ENCODE data around the gene DNM3.

DNM3 gene

DNA sequence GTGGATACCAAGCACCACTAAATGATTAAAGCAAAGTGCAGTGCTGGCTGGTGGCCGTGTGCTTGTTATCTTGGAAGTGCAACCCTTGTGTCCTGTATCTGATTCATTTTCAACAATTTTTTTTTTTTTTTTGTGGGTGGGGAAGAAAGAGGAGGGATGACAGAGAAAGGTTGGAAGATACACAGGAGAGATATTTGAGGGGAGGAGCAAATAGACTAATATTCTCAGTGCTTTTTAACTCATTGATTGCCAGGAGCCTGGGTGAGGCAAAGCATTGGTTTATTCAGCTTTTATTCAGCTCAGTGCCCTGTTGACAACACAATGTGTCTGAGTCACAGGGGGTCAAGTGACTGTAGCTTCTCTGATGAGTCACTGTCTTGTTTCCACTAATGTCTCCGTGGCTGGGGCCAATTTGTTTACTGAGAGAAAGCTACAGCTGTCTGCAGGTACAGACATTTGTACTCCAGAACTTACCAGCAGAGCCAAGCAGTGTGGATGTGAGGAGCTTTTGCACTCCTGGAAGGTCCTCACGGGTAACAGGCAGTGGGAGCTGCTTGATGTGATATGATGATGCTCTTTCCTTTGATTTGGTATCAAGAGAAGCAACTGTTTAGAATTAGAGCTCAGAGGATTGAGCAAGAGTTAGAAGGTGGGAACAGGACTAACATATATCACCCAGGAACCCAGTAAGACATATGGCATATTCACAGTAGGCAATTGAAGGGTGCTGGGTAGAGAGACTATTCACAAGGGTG lies 23.6 kb upstream of the DNM3 start:
- DNase-seq (ENCODE audit: low read depth, low spot score), result no peak

DNA sequence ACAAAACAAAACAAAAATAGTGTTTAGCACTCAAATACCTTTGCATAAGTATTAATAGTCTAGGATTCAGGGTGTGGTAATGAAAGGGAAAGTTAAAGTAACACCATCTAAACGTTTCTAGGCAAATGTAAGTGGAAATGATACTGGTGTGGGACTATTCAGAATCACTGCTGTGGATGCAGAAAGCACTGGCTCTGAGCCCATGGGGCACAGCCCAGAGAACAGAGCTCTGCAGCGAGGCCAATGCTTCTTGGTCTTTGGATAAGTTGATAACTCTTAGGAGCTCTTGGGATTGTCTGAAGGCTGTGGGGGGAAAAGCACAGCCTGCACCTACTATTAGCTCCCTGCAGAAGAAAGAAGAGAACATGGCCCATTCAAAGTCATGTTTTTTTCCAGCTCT lies 21.4 kb upstream of the DNM3 start:
- DNase-seq (ENCODE audit: low read depth, low spot score), result no peak

DNA sequence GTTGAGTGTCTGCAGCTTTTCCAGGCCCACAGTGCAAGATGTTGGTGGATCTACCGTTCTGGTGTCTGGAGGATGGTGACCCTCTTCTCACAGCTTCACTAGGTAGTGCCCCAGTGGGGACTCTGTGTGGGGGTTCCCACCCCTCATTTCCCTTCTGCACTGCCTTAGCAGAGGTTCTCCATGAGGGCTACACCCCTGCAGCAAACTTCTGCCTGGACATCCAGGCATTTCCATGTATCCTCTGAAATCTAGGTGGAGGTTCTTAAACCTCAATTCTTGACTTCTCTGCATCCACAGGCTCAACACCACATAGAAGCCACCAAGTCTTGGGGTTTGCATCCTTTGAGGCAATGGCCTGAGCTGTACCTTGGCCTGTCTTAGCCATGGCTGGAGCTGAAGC lies 14.3 kb upstream of the DNM3 start:
- DNase-seq (ENCODE audit: low read depth, low spot score), result no peak

DNA sequence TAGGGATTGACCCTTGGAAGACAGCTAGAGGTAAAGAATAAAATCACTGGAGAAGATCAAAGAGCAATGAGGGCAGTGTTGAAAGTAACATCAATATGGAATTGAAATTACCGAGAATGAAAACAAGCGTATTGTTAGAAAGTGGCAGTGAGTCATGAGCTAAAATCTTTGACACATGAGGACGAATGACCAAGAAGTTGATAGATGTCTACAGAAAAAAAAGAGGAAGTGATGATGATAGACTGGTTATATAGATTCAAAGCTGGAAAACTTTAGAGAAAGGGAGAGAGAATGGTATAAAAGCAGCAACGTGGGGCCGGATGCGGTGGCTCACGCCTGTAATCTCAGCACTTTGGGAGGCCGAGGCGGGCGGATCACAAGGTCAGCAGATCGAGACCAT lies 12.5 kb upstream of the DNM3 start:
- DNase-seq (ENCODE audit: low read depth, low spot score), result no peak

DNA sequence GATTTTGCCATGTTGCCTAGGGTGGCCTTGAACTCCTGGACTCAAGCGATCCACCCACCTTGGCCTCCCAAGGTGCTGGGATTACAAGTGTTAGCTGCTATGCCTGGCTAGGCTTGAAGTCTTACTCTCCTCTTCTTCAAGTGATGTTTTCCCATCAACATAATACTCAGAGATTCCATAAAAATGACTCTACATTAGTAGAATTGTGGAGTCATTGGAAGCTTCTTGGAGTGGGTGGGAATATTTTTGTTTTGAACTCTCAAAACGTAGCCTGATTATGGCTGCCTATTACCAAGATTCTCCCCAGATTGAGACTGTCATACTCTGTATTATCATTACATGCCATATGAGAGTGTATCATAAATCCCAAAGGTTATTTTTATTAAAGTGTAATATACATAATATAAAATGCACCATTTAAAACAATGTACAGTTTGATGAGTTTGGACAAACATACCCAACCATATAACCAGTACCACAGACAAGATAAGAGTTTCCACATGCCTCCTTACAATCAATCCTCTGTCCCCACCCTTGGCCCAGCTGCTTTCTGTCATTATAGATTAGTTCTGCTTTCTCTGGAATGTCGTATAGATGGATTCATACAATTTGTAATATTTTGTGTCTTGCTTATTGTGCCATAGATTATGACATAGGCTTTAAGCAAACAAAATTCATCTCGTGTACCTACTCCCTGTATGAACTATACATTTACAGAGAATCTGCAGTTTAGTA lies 8.0 kb upstream of the DNM3 start:
- no peak for DNase-seq (ENCODE audit: low read depth, low spot score)

DNA sequence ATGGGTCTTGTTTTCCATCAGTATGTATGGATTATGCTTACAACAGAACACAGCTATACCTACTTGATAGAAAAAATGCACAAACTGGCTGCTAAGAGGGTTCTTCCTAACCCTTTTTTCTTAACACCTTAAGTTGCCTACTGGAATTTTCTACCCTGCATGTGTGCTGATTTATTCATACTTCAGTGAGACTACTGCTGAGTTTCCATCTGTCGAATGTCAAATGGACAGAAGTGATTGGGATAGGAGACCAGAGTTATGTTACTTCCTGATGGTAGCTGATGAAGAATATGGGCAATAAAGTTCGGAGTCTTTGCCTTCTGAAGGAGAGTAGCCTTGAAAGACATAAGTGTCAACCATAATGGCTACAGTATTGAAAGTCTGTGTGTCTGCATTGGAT lies 6.5 kb upstream of the DNM3 start:
- DNase-seq (ENCODE audit: low read depth, low spot score), result no peak

DNA sequence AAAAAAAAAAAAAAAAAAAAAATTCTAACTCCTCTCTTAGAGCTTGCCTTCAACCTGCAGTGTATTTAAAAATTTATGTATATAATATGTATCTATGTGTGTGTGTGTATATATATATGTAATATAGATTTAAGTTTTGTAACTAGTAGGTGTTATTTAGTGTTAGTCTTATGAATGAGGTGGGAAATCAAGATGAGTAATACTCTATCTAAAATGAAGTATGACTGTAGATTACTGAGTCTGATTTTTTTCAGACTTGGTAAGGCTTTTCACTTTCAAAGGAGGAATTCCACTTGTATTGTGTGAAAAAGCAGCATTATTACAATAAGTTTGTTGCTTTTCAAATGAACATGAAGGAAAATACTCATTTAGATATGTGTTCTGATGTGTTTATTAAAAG lies 5.4 kb upstream of the DNM3 start:
- DNase-seq (ENCODE audit: low read depth, low spot score), result no peak

DNA sequence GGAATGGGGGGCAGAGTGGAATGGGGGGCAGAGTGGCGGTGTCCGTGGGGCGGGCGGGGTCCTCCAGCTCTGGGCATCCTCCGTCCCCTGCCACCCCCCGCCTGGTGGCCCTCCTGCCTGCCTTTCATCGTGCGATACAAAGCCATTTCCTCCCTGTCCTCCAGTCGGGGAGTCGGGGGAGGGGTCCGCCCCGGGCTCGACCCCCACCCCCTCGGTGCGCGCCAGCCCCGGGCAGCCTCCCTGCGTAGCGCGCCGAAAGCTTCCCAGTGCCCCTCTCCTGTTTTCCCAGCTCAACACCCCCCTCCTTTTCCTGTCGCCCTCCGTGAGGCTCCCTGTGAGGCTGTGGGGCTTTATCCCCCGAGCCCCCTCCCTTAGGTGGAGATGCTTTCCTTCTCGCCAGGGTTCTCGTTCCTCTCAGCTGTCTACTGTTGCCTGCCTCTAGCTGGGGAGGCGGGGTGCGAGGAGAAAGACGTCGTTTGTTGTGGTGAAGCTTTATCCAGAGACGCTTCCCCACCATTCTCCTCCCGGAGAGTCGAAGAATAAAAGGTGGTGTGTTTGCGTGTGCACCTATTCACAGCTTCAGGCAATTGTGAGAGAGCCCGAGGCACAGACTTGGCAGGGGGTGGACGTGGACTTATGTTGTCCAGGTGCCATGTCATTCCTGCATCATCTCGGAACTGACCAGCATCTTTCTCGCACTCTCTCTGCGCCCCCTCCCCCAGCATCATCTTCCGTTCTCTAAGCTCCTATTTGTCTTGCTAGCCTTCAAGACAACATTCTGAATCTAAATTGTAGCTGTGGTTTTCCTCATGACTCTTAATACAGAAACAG lies 848 bp downstream of the DNM3 start:
- DNase-seq (ENCODE audit: low read depth, low spot score), result no peak

DNA sequence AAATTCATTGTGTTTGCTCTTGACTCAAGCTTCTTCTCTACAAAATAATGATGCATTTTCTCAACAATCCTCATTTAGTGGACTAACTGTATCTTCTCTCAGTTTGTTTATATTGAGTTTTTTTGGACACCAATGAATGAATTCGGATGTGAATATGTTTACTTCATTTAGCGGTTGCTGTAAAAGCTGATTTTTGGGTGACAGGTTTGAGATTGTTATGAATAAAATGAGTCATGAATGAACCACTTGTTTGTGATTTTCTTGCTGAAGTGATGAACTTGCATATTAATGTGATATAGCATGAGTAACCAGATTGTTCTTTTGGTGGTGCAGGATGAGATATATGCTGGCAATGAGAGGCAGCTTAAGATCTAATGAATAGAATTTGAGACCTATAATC lies 3.1 kb downstream of the DNM3 start:
- no peak for DNase-seq (ENCODE audit: low read depth, low spot score)

DNA sequence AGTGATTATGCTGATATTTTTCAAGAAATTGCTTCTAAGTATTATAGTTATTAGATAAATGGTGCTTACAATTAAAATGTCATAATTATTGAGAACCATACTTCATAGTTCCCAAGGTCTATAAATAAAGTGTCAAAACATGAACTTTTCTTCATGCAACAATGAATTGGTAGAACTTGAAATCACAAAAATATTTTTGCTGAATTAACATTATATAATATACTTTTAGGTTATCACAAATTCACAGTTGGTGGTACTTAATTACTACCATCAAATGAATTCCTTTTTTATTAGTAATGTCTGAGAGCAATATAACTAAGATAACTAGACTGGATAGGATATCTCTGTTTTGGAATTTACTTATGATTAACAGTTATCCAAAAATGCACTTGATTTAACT lies 4.7 kb downstream of the DNM3 start:
- no peak for DNase-seq (ENCODE audit: low read depth, low spot score)

DNA sequence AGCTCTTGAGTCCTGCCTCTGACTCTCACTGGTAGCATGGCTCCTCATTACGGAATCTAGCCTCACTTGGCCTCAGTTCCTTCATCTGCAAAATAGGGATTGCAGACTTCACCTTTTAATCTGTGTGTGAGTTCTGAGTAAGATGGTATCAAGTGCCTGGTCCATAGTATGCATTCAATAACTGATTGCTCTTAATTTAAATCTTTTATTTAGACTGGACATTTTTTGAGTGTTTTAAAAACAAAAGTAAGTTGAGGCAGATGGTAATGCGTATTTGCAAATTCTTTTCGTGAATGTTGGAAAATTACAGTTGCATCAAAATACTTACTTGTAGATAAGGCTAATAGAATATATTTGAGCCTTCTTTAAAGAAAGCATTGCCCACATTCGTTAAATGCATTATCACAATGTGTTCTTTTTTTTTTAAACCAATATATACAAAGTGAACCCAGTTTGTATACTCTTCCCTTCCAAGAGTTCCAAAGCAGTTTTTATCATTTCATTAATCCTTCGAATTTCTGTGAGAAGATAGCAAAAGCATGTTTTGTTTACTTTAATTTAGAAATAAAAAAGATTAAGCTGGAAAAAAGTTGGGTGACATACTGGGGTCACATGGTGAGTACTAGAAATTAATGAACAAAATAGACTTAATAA lies 8.1 kb downstream of the DNM3 start:
- DNase-seq (ENCODE audit: low read depth, low spot score), result no peak

DNA sequence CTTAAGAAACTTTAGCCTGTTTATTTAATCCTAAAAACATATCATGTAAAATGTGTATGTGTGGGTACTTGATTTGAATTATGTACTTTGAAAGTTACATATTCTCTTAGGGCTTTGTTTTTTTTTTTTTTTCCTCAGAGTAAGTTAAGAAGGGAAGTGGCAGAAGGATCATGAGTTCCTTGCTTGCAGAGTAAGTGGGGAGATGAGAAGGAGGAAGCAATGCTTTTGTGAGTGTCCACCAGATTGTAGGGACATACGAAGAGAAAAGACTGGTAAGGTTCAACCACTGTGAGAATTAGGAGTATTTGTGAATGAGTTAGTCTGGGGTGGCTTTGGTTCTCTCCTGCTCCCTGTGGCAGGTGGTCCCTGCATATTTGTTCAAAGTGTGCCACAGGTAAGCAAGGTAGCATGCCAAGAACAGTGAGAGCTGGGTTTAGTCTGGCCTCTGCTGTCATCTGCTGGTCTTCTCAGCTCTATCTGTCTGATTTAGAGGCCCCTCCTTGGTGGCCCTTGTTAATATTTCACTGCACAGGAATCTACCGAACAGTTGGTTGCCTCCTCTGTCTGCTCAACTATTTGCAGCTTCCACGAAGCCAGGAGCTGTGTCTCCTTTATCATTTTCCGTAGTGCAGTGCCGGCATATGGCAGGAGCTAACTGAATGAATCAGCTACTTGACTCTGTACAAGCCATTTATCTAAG lies 9.5 kb downstream of the DNM3 start:
- no peak for DNase-seq (ENCODE audit: low read depth, low spot score)

DNA sequence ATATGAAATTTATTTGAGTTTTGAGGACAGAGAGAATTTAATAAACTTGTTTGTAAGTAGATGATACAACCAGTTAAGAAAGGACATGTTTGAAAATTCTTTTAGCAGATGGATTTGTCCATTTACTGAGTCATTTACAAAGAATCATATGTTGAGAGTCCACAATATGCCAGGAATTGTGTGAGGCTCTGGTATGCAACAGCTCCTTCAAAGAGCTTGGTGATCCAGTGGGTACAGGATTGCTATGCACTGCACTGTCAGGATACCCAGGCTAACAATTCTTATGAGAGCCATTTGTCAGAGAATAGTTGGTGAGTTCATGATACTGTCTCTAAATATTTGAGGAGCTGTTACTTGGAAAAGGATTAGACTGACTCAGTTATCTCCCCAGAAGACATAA lies 11.0 kb downstream of the DNM3 start:
- no peak for DNase-seq (ENCODE audit: low read depth, low spot score)

DNA sequence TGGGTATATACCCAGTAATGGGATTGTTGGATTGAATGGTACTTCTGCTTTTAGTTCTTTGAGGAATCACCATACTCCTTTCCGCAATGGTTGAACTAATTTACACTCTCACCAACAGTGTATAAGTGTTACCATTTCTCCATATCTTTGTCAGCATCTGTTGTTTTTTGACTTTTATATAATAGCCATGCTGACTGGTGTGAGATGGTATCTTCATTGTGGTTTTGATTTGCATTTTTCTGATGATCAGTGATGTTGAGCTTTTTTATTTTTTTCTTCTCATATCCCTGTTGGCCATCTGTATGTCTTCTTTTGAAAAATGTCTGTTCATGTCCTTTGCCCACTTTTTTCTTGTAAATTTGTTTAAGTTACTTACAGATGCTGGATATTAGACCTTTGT lies 14.1 kb downstream of the DNM3 start:
- no peak for DNase-seq (ENCODE audit: low read depth, low spot score)

DNA sequence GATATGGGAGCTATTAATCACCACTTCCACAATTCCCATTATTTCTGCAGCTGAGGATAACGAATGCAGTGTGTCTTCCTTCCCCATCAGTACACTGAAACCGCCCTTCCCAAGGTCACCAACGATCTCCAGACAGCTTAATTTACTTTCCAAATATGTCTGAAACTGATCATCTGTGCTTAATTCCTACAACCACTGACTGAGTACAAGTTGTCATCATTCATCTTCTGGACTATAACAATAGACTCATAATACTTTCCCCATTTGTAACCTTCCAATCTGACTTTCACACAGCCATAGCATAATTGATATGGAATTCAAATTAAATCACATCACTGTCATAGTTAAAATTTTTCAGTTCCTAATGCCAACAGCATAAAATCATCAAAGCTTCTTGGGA lies 17.4 kb downstream of the DNM3 start:
- no peak for DNase-seq (ENCODE audit: low read depth, low spot score)

DNA sequence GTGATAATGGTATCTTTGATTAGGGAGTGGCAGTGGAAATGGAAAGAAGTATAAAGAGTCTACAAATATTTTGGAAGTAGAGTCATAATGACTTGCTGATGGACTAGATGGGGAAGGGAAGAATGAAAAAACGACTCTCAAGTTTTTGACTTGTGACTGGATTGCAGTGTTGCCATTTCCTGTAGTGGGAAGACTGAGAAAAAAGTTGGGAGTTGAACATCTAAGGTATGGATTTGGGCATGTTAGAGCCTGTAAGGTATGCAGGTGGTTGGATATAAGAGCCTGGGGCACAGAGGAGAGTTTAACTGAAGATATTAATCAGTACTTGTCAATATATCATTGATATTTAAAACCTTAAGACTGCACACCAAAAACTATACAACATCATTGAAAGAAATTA lies 19.4 kb downstream of the DNM3 start:
- DNase-seq (ENCODE audit: low read depth, low spot score), result no peak

DNA sequence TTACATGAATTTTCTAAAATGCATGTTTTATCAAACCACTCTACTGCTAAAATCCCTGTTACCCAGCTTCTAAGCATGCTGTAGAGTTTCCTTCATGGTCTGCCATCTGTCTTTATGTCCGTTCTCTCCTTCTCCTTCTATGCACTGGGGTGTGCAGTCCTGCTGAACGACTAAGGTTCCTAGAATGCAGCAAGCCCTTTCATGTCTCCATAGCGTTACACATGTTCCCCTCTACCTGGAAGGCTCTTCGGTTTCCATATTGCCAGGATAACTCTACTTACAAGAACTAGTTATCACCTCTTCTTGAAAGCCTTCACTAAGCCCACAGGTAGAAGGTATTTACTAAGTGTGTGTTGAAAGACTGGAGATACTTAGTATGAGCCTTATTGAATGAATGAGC lies 22.2 kb downstream of the DNM3 start:
- no peak for DNase-seq (ENCODE audit: low read depth, low spot score)

DNA sequence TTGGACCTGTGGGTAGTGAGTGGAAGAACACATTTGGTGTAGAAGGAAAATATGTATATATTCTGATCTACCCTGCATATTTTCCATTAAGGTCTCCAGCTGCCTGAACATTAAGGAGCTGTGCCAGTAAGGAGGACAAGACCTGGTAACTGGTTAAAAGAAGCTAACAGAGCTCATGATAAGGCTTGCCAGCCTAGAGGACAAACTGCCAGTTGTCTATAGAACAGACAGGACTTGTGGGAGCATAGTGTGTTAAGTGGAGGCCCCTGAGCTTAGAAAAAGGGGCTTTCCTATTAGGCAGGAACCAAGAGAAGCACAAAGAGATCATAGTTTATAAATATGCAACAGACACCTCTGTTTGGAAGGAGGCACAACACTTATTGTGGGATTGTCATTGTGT lies 23.0 kb downstream of the DNM3 start:
- no peak for DNase-seq (ENCODE audit: low read depth, low spot score)

DNA sequence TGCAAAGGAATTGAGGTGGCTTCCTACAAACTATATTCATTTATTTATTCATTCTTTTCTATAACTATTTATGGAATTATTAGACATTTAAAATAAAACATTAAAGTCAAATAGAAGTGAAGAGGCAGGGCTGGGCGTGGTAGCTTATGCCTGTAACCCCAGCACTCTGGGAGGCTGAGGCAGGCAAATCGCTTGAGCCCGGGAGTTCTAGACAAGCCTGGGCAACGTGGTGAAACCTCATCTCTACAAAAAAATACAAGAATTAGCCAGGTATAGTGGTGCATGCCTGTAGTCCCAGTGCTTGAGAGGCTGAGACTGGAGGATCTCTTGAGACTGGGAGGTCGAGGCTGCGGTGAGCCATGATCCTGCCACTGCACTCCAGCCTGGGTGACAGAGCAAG lies 23.8 kb downstream of the DNM3 start:
- DNase-seq (ENCODE audit: low read depth, low spot score), result no peak

DNA sequence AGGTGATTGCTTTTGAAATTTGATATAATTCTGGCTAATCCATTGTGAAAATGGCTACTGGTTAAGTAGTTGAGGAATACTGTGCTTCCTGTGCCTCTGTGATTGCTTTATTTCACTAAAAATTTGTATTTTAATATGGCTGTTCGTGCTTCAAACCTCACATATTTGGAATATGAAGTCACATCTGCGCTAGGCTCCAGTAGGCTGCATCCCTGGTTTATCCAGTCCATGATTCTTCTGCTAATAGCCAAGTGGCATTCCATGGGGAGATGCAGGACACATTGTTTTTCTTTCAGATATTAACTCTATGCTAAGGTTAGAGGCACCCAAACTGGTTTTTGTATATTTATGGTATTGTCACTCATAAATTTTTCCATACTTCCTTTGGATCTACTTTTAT lies 25.9 kb downstream of the DNM3 start:
- no peak for DNase-seq (ENCODE audit: low read depth, low spot score)

DNA sequence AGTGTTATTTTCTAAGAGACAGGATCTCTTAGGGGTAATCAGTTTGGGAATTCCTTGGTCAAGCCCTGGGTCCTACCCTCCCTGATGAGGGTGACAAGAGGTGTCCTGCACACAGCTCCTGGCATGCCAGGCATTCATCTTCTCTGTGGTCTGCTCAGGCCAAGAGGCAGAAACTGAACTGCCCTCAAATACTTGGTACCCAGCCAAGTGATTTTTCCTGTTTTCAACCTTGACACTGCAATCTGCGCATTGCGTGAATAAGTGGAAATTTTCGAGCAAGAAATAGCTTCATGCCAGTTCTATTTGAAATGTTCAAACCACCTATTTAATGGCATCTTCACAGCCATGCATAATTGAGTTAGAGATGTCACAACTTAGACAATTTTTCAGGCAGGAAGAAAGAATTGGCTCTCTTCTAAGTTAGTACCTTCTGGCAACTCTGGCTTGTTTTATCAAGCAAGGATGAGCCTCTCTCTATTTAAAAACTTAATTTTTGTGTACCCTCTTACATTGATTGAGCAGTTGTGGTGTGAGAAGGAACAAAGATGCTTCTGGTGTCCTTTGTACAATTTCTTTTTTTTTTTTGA lies 27.0 kb downstream of the DNM3 start:
- DNase-seq (ENCODE audit: low read depth, low spot score), result no peak

All from iPS DF 19.7 (cell line).